ENCODE results near the gene EMILIN3. TPM values are rescaled to one million over a fixed set of nuclear protein-coding genes. Genes with fewer than 3 reads are reported as not detected.

Gene EMILIN3
- total RNA-seq, 1 donor = under 0.01 TPM

GRCh38 chr20:41365777-41366545 is 657 bp downstream of the EMILIN3 start:
- DNase-seq (ENCODE audit: low read depth in 2 of 3, low spot score in 2 of 3) = no peak

- no peak for DNase-seq (ENCODE audit: low read depth in 2 of 3, low spot score in 2 of 3)
These were observed 1.5 kb downstream of the EMILIN3 start for GRCh38 chr20:41364967-41365765.

- no peak for DNase-seq (ENCODE audit: low read depth in 2 of 3, low spot score in 2 of 3)
These were observed 2.3 kb downstream of the EMILIN3 start for GRCh38 chr20:41364236-41364855.

GRCh38 chr20:41363601-41364000 is 3.0 kb downstream of the EMILIN3 start:
- DNase-seq (ENCODE audit: low read depth in 2 of 3, low spot score in 2 of 3) = no peak

- no peak for DNase-seq (ENCODE audit: low read depth in 2 of 3, low spot score in 2 of 3)
These were observed 3.9 kb downstream of the EMILIN3 start for GRCh38 chr20:41362748-41363140.

- no peak for DNase-seq (ENCODE audit: low read depth in 2 of 3, low spot score in 2 of 3)
These were observed 4.6 kb downstream of the EMILIN3 start for GRCh38 chr20:41361757-41362747.

- no peak for DNase-seq (ENCODE audit: low read depth in 2 of 3, low spot score in 2 of 3)
These were observed 5.5 kb downstream of the EMILIN3 start for GRCh38 chr20:41360831-41361756.

- no peak for DNase-seq (ENCODE audit: low read depth in 2 of 3, low spot score in 2 of 3)
These were observed 7.0 kb downstream of the EMILIN3 start for GRCh38 chr20:41359541-41360011.

GRCh38 chr20:41358717-41359116 is 7.9 kb downstream of the EMILIN3 start:
- DNase-seq (ENCODE audit: low read depth in 2 of 3, low spot score in 2 of 3) = no peak

- DNase-seq (ENCODE audit: low read depth in 2 of 3, low spot score in 2 of 3) = no peak
These were observed 8.4 kb downstream of the EMILIN3 start for GRCh38 chr20:41358230-41358629.

GRCh38 chr20:41357424-41358163 is 9.0 kb downstream of the EMILIN3 start:
- DNase-seq (ENCODE audit: low read depth in 2 of 3, low spot score in 2 of 3) = no peak

GRCh38 chr20:41356951-41357350 is 9.7 kb downstream of the EMILIN3 start:
- DNase-seq (ENCODE audit: low read depth in 2 of 3, low spot score in 2 of 3) = no peak

GRCh38 chr20:41355598-41356203 is 10.9 kb downstream of the EMILIN3 start:
- no peak for DNase-seq (ENCODE audit: low read depth in 2 of 3, low spot score in 2 of 3)

GRCh38 chr20:41355192-41355591 is 11.4 kb downstream of the EMILIN3 start:
- DNase-seq (ENCODE audit: low read depth in 2 of 3, low spot score in 2 of 3) = no peak

- no peak for DNase-seq (ENCODE audit: low read depth in 2 of 3, low spot score in 2 of 3)
These were observed 13.1 kb downstream of the EMILIN3 start for GRCh38 chr20:41353530-41353929.

GRCh38 chr20:41352666-41353065 is 14.0 kb downstream of the EMILIN3 start:
- no peak for DNase-seq (ENCODE audit: low read depth in 2 of 3, low spot score in 2 of 3)

GRCh38 chr20:41352106-41352505 is 14.5 kb downstream of the EMILIN3 start:
- DNase-seq (ENCODE audit: low read depth in 2 of 3, low spot score in 2 of 3) = no peak

GRCh38 chr20:41350408-41350962 is 16.1 kb downstream of the EMILIN3 start:
- DNase-seq (ENCODE audit: low read depth in 2 of 3, low spot score in 2 of 3) = no peak
